ENCODE results near the gene ACHE.

- TF ChIP-seq CTCF (IDR thresholded peaks at IDR 0.05) (no peak), POLR2A (IDR thresholded peaks at IDR 0.05) (no peak), POLR2AphosphoS5 (IDR thresholded peaks at IDR 0.05) (no peak)
Observed at GRCh38 chr7:100895956-100896731, 456 bp upstream of the ACHE start.

All from upper lobe of left lung (tissue), 4 donors.